ENCODE results near the gene SDF2.
A peak's percentile ranks its signal among the peaks of the same experiment; 100 is the strongest.

SDF2 gene, protein sequence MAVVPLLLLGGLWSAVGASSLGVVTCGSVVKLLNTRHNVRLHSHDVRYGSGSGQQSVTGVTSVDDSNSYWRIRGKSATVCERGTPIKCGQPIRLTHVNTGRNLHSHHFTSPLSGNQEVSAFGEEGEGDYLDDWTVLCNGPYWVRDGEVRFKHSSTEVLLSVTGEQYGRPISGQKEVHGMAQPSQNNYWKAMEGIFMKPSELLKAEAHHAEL

GRCh38 chr17:28661635-28662526, at the start of gene SDF2, which contains the start of gene SUPT6H:
SDF2 (minus strand) TSS chr17:28661906; CDS start chr17:28661876, 30 bp downstream.
SUPT6H (plus strand) TSS chr17:28662205; CDS start chr17:28673402, 11,197 bp downstream.
- Mint-ChIP-seq H3K9me3 (no peaks in the 10 kb centered on the region), H3K36me3 (peaks cover 41% of the 10 kb centered on the region), H3K27me3 (no peaks in the 10 kb centered on the region), H3K4me1 (peaks cover 49% of the 10 kb centered on the region), H3K4me3 (peak within 1 kb of the TSS; percentile 98), H3K27ac (peak within 1 kb of the TSS; percentile 99)
- peak; percentile 96 for DNase-seq
- CTCF ChIA-PET = interaction anchor here (0.9 to 2.4 kb wide), 6 partner anchors 8 to 66 kb away, joined by 3 to 21 read pairs (median 4); no protein-coding TSS in a partner anchor

- H3K4me3 Mint-ChIP-seq = peak overlapping the region; percentile 84
- peaks cover 29% of the 10 kb centered on the region for H3K27me3 Mint-ChIP-seq
- H3K27ac Mint-ChIP-seq = peak overlapping the region; percentile 94
- peaks cover 19% of the 10 kb centered on the region for H3K4me1 Mint-ChIP-seq
- CTCF ChIA-PET = interaction anchor here (0.8 to 1.6 kb wide), 4 partner anchors 9 to 67 kb away, joined by 3 to 5 read pairs (median 4); partner anchors contain the start of genes RPL23A and TLCD1
- peak; percentile 92 for DNase-seq
- no peaks in the 10 kb centered on the region for H3K36me3 Mint-ChIP-seq
- no peaks in the 10 kb centered on the region for H3K9me3 Mint-ChIP-seq
Observed at GRCh38 chr17:28710861-28711722, 49.4 kb upstream of the SDF2 start.

GRCh38 chr17:28707339-28707720, 45.6 kb upstream of the SDF2 start:
- DNase-seq = no peak
- no peaks in the 10 kb centered on the region for H3K27me3 Mint-ChIP-seq
- peaks cover 14% of the 10 kb centered on the region for H3K4me1 Mint-ChIP-seq
- H3K4me3 Mint-ChIP-seq = no peak overlapping the region
- H3K9me3 Mint-ChIP-seq = no peaks in the 10 kb centered on the region
- peaks cover 12% of the 10 kb centered on the region for H3K36me3 Mint-ChIP-seq
- CTCF ChIA-PET = no interaction called here
- no peak overlapping the region for H3K27ac Mint-ChIP-seq

DNA sequence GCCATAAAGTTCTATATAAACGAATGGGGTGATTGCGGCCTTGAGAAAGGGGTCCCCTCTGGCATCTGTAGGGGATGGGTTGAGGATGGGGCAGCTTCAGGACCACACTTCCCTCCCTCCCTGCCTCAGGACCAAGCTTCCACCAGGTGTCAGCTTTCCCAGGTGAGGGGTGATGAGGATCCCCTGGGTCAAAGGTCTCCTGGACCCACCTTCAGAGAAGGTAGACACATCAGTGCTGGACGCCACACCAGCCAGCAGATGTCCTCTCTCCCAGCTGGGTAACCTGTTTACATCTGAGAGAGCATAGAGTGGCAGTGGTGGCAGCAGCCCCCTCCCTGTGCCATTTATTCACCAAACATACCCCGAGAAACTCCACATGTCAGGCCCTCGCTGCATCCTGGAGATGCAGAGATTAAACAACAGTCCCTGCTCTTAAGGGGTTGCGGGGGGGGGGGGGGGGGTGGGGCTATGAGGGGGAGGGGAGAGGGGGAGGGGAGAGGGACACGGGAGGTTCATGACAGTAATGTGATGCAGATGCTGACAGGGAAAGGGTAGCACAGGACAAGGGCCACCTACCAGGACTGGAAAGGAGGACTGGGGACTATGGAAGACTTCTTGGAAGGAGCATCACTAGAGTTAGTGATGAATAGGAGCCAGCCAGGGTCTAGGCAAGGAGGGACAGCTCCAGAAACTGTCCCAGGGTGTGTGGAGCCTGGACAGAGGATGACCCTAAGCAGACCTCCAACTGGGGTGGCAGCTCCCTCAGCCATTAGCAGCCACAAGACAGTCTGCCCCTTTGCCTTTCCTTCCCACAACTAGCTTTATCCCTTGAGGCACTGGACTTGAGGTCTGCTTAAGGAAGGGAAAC, 45.0 kb upstream of the SDF2 start:
- Mint-ChIP-seq H3K27me3 (no peaks in the 10 kb centered on the region), H3K36me3 (peaks cover 17% of the 10 kb centered on the region), H3K27ac (no peak overlapping the region), H3K9me3 (no peaks in the 10 kb centered on the region), H3K4me1 (peaks cover 7% of the 10 kb centered on the region), H3K4me3 (no peak overlapping the region)
- CTCF ChIA-PET = no interaction called here
- no peak for DNase-seq

GRCh38 chr17:28705728-28706334, 44.1 kb upstream of the SDF2 start:
- Mint-ChIP-seq H3K36me3 (peaks cover 24% of the 10 kb centered on the region), H3K4me3 (no peak overlapping the region), H3K9me3 (no peaks in the 10 kb centered on the region), H3K27ac (no peak overlapping the region), H3K4me1 (peaks cover 4% of the 10 kb centered on the region), H3K27me3 (no peaks in the 10 kb centered on the region)
- DNase-seq = no peak
- CTCF ChIA-PET = no interaction called here

DNA sequence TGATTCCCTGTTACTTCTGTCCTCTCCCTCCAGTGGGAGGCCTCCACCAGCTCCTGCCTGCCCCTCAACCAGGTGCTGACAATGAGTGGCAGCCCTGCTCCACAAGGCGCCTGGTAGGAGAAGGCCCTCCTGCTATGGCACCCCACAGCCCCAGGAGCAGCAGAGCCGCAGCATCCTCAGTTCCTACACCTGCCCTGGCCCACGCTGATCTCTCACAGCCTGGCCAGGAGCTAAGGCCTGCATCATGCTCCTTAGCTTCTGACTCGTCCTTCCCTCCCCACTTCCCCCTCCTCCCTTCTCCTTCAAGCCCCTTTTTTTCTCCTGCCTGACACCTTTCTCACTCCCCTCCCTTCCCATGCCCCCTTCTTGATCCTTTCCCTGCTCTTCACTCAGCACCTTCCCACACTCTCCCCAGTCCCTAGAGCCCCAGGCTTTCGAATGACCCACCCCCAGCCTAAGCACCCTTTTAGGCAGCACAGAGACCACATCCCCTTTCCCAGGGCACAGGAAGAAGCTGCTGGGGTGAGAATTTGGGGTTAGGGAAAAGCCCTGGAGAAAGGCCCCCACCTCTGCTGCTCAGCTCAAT, 43.5 kb upstream of the SDF2 start:
- H3K27ac Mint-ChIP-seq = no peak overlapping the region
- no peaks in the 10 kb centered on the region for H3K9me3 Mint-ChIP-seq
- H3K36me3 Mint-ChIP-seq = peaks cover 26% of the 10 kb centered on the region
- no peaks in the 10 kb centered on the region for H3K27me3 Mint-ChIP-seq
- CTCF ChIA-PET = no interaction called here
- H3K4me3 Mint-ChIP-seq = no peak overlapping the region
- no peak for DNase-seq
- no peaks in the 10 kb centered on the region for H3K4me1 Mint-ChIP-seq

DNA sequence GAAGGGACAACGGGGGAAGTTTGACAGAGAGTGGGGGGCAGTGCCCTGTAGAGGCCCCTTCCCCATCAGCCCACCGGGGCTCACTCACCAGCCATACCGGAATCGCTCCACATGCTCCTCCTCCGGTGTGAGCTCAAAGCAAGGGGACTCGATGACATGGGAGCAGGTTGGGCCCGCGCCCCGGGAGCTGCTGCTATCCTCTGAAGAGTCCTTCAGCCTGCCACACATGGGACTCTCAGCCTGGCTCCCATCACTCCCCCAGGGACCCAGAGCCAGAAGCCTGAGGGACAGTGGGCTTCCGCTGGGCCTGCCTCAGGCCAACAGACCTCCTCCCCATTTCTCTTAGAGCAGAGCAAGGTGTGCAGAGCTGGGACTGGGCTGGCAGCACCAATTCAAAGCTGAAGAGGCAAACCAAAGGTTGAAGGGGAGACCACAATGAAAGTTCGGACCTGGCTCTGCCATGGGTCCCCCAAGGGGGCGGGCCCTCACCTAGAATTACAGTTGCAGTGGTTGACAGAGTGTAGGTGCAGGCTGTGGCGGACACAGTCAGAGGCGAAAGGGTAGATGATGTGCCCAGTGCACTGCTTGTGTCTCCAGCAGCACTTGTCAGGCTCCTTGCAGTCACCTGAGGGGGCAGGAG, 42.6 kb upstream of the SDF2 start:
- Mint-ChIP-seq H3K27me3 (no peaks in the 10 kb centered on the region), H3K4me3 (no peak overlapping the region), H3K27ac (peak overlapping the region; percentile 19), H3K36me3 (peaks cover 34% of the 10 kb centered on the region), H3K9me3 (no peaks in the 10 kb centered on the region), H3K4me1 (no peaks in the 10 kb centered on the region)
- CTCF ChIA-PET = no interaction called here
- DNase-seq = no peak

GRCh38 chr17:28703552-28704218, 42.0 kb upstream of the SDF2 start:
- CTCF ChIA-PET = no interaction called here
- H3K9me3 Mint-ChIP-seq = no peaks in the 10 kb centered on the region
- no peak for DNase-seq
- no peaks in the 10 kb centered on the region for H3K27me3 Mint-ChIP-seq
- no peak overlapping the region for H3K27ac Mint-ChIP-seq
- no peak overlapping the region for H3K4me3 Mint-ChIP-seq
- peaks cover 38% of the 10 kb centered on the region for H3K36me3 Mint-ChIP-seq
- no peaks in the 10 kb centered on the region for H3K4me1 Mint-ChIP-seq

DNA sequence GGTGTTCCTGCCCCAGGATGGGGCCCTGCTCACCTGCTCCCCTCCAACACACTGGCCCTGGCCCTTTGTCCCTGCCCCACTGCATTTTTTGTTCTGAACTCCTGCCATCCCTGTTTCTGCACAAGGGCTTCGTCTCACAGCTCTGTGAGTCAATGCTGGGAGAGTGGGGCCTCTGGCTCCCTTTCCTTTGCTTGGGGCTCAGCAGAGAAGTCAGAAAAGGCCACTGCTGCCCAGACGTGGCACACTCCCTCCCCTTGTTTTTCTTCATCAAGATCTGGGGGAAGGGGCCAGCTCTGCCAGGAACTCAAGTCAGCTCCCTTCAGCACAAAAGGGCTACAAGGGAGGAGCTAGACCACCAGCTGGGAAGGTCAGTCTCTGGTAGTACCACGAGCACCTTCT, 41.0 kb upstream of the SDF2 start:
- H3K4me1 Mint-ChIP-seq = no peaks in the 10 kb centered on the region
- H3K9me3 Mint-ChIP-seq = no peaks in the 10 kb centered on the region
- peak overlapping the region; percentile 67 for H3K27ac Mint-ChIP-seq
- no peaks in the 10 kb centered on the region for H3K27me3 Mint-ChIP-seq
- DNase-seq = no peak
- peaks cover 46% of the 10 kb centered on the region for H3K36me3 Mint-ChIP-seq
- H3K4me3 Mint-ChIP-seq = no peak overlapping the region
- CTCF ChIA-PET = interaction anchor here (1.0 to 1.1 kb wide), 2 partner anchors 90 to 415 kb away, joined by 3 read pairs; no protein-coding TSS in a partner anchor

DNA sequence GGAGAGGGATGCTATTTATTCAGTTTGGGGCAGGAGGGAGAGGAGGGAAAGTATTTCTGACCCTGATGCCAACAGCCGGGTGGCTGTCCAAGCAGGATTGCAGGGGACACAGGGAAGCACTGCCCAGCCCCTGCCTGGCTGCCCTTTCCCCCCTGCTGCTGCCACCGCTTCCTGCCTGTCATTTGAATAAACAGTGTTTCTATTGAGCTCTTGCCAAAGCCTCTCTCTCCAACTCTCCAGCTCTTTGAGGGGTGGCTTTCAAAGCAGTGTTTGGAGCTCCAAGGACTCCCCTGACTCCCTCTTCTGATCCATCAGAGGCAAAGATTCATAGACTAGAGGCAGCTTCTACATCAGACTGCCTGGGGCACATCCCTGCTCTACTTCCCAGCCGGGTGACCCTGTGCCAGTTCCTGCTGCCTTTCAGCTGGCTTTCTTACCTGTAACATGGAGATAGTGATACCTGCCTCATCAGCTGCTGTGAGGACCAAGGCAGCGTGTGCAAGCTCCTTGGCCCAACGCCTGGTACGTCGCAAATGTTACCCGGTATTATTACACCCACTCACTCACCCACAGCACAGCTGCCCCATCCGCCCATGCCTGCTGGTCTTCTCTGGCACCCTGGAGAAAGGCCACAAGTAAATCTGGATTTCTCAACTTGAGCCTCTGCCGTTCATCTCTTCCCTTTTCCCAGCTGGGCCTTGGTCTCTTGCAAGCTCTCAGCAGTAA, 40.5 kb upstream of the SDF2 start:
- H3K27me3 Mint-ChIP-seq = no peaks in the 10 kb centered on the region
- H3K4me3 Mint-ChIP-seq = no peak overlapping the region
- no peak for DNase-seq
- H3K36me3 Mint-ChIP-seq = peaks cover 50% of the 10 kb centered on the region
- H3K27ac Mint-ChIP-seq = peak overlapping the region; percentile 67
- CTCF ChIA-PET = interaction anchor here (1.0 to 1.1 kb wide), 2 partner anchors 89 to 415 kb away, joined by 3 read pairs; no protein-coding TSS in a partner anchor
- H3K4me1 Mint-ChIP-seq = no peaks in the 10 kb centered on the region
- no peaks in the 10 kb centered on the region for H3K9me3 Mint-ChIP-seq

- Mint-ChIP-seq H3K27ac (no peak overlapping the region), H3K36me3 (peaks cover 55% of the 10 kb centered on the region), H3K4me3 (no peak overlapping the region), H3K27me3 (no peaks in the 10 kb centered on the region), H3K9me3 (no peaks in the 10 kb centered on the region), H3K4me1 (no peaks in the 10 kb centered on the region)
- DNase-seq = no peak
- CTCF ChIA-PET = interaction anchor here (1.1 kb wide), 1 partner anchor 26 kb away, joined by 5 read pairs; no protein-coding TSS in a partner anchor
Observed at GRCh38 chr17:28700830-28701492, 39.3 kb upstream of the SDF2 start.

All from activated naive CD4-positive, alpha-beta T cell treated with anti-CD3 and anti-CD28 coated beads, Interleukin-2, amount 10 ng/mL, durations not matched to agents 7 days and 5 days (primary cell).